PC-9 (cell line): ENCODE data around the gene ID2. TPM values are rescaled to one million over a fixed set of nuclear protein-coding genes. Genes with fewer than 3 reads are reported as not detected.

ENCODE experiments used
- BruUV-seq: library from RNA; stranded (reverse); fragments of 400-500 nt; replicated peaks from 2 replicates; lab custom pipeline; 2021; lab: Mats Ljungman, UMichigan
- CTCF ChIA-PET: fragments of 300-600 bp; sonication (Branson Sonifier 250); formaldehyde crosslinking; loops from one replicate; lab custom pipeline; 2022; ENCODE audit warnings: antibody characterized with exemption; lab: Charles Lee
- POLR2A ChIA-PET: fragments of 300-600 bp; sonication (Branson Sonifier 250); formaldehyde crosslinking; loops from one replicate; lab custom pipeline; 2022; ENCODE audit warnings: antibody characterized with exemption; ENCODE audit not compliant: unreplicated experiment; lab: Charles Lee
- DNase-seq, 2 experiments: peaks; one replicate each; pipeline versions ENCODE4 v3.0.0 to v3.0.0-alpha.2; 2015 to 2022; ENCODE audit warnings: mixed read lengths in 1 of 2
- H2AFZ ChIP-seq: fragments of 200-600 bp; sonication (generic); 2 replicates; pipeline ENCODE4 v1.8.1; 2017; ENCODE audit warnings: antibody characterized with exemption
- H3F3A ChIP-seq: fragments of 200-600 bp; sonication (generic); 2 replicates; pipeline ENCODE4 v1.8.1; 2017; ENCODE audit warnings: antibody characterized with exemption, mild to moderate bottlenecking, low read depth; ENCODE audit not compliant: insufficient read depth
- H3K27ac ChIP-seq: fragments of 200-600 bp; sonication (generic); 2 replicates; pipeline ENCODE4 v1.6.1; 2016; ENCODE audit warnings: mixed run types
- H3K27me3 ChIP-seq: fragments of 200-600 bp; sonication (generic); 2 replicates; pipeline ENCODE4 v1.6.1; 2016; ENCODE audit warnings: low read depth, mixed run types; ENCODE audit not compliant: insufficient read depth
- H3K36me3 ChIP-seq: fragments of 200-600 bp; sonication (generic); 2 replicates; pipeline ENCODE4 v1.6.1; 2016; ENCODE audit warnings: low read depth, mixed run types
- H3K4me1 ChIP-seq: fragments of 200-600 bp; sonication (generic); replicated peaks from 2 replicates; pipeline ENCODE4 v1.6.1; 2016; ENCODE audit warnings: mixed run types; ENCODE audit not compliant: insufficient read depth
- H3K4me2 ChIP-seq: fragments of 200-600 bp; sonication (generic); 2 replicates; pipeline ENCODE4 v1.6.1; 2017; ENCODE audit warnings: mixed run types
- H3K4me3 ChIP-seq: fragments of 200-600 bp; sonication (generic); 2 replicates; pipeline ENCODE4 v1.6.1; 2016; ENCODE audit warnings: mixed run types
- H3K79me2 ChIP-seq: fragments of 200-600 bp; sonication (generic); 2 replicates; pipeline ENCODE4 v1.6.1; 2017; ENCODE audit warnings: low read depth, mixed run types
- H3K9me2 ChIP-seq: fragments of 200-600 bp; sonication (generic); 2 replicates; pipeline ENCODE4 v1.8.1; 2017; ENCODE audit warnings: mild to moderate bottlenecking; ENCODE audit not compliant: insufficient read depth
- H3K9me3 ChIP-seq: fragments of 200-600 bp; sonication (generic); 2 replicates; pipeline ENCODE4 v1.8.1; 2016; ENCODE audit warnings: low read depth; ENCODE audit not compliant: insufficient read depth
- H4K20me1 ChIP-seq: fragments of 200-600 bp; sonication (generic); 2 replicates; pipeline ENCODE4 v1.8.1; 2017; ENCODE audit not compliant: insufficient read depth
- EZH2 ChIP-seq: fragments of 200-600 bp; sonication (generic); IDR thresholded peaks from 2 replicates; pipeline ENCODE4 v1.8.0; 2017; ENCODE audit warnings: antibody characterized with exemption, low read depth
- intact Hi-C: fragments of 100-400 bp; cut with micrococcal nuclease; formaldehyde crosslinking; loops from one replicate; pipeline ENCODE4 v1.10.0; 2022; ENCODE audit not compliant: unreplicated experiment
- total RNA-seq: library from RNA; stranded (reverse); gene quantifications from 2 replicates; pipeline ENCODE4 v1.2.3, GENCODE V29; 2021
- TF ChIP-seq, protein P1 (sequence below): fragments of 200-600 bp; sonication (generic); conservative IDR thresholded peaks from 2 replicates; pipeline ENCODE4 v1.6.1; 2017; ENCODE audit warnings: mixed run types, antibody characterized with exemption, mild to moderate bottlenecking, moderate library complexity

ID2 gene
- total RNA-seq, 1 experiment from 2014 or later = 0.61 TPM

- no peak for DNase-seq
- Histone ChIP-seq H3K4me2 (peak overlapping the region; percentile 97; the same call in 1 of the 2 replicates), H3K36me3 (no peaks in the 10 kb centered on the region), H3K79me2 (no peaks in the 10 kb centered on the region), H3K4me1 (no peaks in the 10 kb centered on the region; the same call in 1 of the 2 replicates), H3K9me3 (0 out of 2 replicates have a peak, but pooled peaks cover 6% of the 10 kb centered on the region), H2AFZ (no peak overlapping the region), H3F3A (0 out of 2 replicates have a peak, but pooled peaks cover 3% of the 10 kb centered on the region), H3K4me3 (no peak overlapping the region), H4K20me1 (no peaks in the 10 kb centered on the region), H3K27ac (no peak overlapping the region), H3K27me3 (peaks cover 53% of the 10 kb centered on the region), H3K9me2 (no peaks in the 10 kb centered on the region)
- ChIA-PET POLR2A (interaction anchor here (0.6 kb wide), 1 partner anchor 1259 kb away, joined by 3 read pairs; no protein-coding TSS in a partner anchor), CTCF (interaction anchor here (0.6 kb wide), 1 partner anchor 145 kb away, joined by 4 read pairs; no protein-coding TSS in a partner anchor)
- no TSS peak for BruUV-seq
- no peak for TF ChIP-seq EZH2
- TF ChIP-seq, protein P1, sequence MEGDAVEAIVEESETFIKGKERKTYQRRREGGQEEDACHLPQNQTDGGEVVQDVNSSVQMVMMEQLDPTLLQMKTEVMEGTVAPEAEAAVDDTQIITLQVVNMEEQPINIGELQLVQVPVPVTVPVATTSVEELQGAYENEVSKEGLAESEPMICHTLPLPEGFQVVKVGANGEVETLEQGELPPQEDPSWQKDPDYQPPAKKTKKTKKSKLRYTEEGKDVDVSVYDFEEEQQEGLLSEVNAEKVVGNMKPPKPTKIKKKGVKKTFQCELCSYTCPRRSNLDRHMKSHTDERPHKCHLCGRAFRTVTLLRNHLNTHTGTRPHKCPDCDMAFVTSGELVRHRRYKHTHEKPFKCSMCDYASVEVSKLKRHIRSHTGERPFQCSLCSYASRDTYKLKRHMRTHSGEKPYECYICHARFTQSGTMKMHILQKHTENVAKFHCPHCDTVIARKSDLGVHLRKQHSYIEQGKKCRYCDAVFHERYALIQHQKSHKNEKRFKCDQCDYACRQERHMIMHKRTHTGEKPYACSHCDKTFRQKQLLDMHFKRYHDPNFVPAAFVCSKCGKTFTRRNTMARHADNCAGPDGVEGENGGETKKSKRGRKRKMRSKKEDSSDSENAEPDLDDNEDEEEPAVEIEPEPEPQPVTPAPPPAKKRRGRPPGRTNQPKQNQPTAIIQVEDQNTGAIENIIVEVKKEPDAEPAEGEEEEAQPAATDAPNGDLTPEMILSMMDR = no peak
- intact Hi-C loops = loop anchor here (10.0 kb wide), 1 partner anchor 452 kb away; no protein-coding TSS in a partner anchor
These were observed 1.1 kb downstream of the ID2 start for GRCh38 chr2:8682719-8683667.

DNA sequence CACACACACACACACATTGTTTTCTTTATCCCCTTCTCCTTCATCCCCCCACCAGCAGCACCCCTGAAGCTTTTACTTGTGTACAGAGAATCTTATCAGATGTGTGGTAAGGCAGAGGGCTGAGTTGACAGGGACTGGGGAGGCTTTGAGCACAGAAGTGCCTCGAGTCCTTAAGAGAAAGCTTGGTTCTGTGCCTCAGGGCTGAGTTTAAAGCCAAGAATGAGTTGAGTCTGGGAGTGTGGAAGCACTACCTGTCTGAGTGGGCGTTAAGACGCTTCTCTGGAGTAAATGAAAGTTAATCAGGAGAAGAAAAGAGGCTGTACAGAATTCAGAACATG, 2.7 kb downstream of the ID2 start:
- CTCF ChIA-PET = interaction anchor here (0.6 kb wide), 1 partner anchor 170 kb away, joined by 6 read pairs; no protein-coding TSS in a partner anchor
- Histone ChIP-seq H3K36me3 (no peaks in the 10 kb centered on the region), H3K79me2 (no peaks in the 10 kb centered on the region), H3K27ac (no peak overlapping the region), H2AFZ (no peak overlapping the region), H3K9me2 (no peaks in the 10 kb centered on the region), H3K4me3 (no peak overlapping the region), H3K27me3 (peaks cover 56% of the 10 kb centered on the region), H3K4me1 (no peaks in the 10 kb centered on the region; the same call in 1 of the 2 replicates), H4K20me1 (no peaks in the 10 kb centered on the region), H3K4me2 (no peak overlapping the region), H3K9me3 (0 out of 2 replicates have a peak, but pooled peaks cover 6% of the 10 kb centered on the region), H3F3A (0 out of 2 replicates have a peak, but pooled peaks cover 3% of the 10 kb centered on the region)
- BruUV-seq = no TSS peak
- TF ChIP-seq, protein P1 = no peak
- intact Hi-C loops = loop anchor here (2.0 to 10.0 kb wide), 2 partner anchors 450 to 1588 kb away; no protein-coding TSS in a partner anchor
- POLR2A ChIA-PET = no interaction called here
- no peak for DNase-seq

- DNase-seq = no peak
- H3K36me3 ChIP-seq = no peaks in the 10 kb centered on the region
- H2AFZ ChIP-seq = no peak overlapping the region
- ChIA-PET POLR2A (no interaction called here), CTCF (no interaction called here)
- no peak overlapping the region for H3K27ac ChIP-seq
- no peaks in the 10 kb centered on the region for H3K9me2 ChIP-seq
- no peak overlapping the region for H3K4me3 ChIP-seq
- H4K20me1 ChIP-seq = no peaks in the 10 kb centered on the region
- intact Hi-C loops = loop anchor here (2.0 to 10.0 kb wide), 3 partner anchors 158 to 1588 kb away; no protein-coding TSS in a partner anchor
- TF ChIP-seq, protein P1 = no peak
- no peak for TF ChIP-seq EZH2
- peaks cover 58% of the 10 kb centered on the region for H3K27me3 ChIP-seq
- peak overlapping the region; percentile 15; the same call in 1 of the 2 replicates for H3K4me2 ChIP-seq
- H3K4me1 ChIP-seq = no peaks in the 10 kb centered on the region; the same call in 1 of the 2 replicates
- 0 out of 2 replicates have a peak, but pooled peaks cover 6% of the 10 kb centered on the region for H3K9me3 ChIP-seq
- 0 out of 2 replicates have a peak, but pooled peaks cover 3% of the 10 kb centered on the region for H3F3A ChIP-seq
- no TSS peak for BruUV-seq
- no peaks in the 10 kb centered on the region for H3K79me2 ChIP-seq
These were observed 3.2 kb downstream of the ID2 start for GRCh38 chr2:8684878-8685696.
